ENCODE data around the gene AHSG.

Gene AHSG

GRCh38 chr3:186594591-186595113 lies 18.2 kb upstream of the AHSG start:
- no peak for DNase-seq

GRCh38 chr3:186596568-186597287 lies 16.1 kb upstream of the AHSG start:
- no peak for DNase-seq

- no peak for DNase-seq
Measured at GRCh38 chr3:186598108-186598784, 14.6 kb upstream of the AHSG start.

GRCh38 chr3:186598794-186599141 lies 14.1 kb upstream of the AHSG start:
- no peak for DNase-seq

GRCh38 chr3:186599142-186599784 lies 13.6 kb upstream of the AHSG start:
- no peak for DNase-seq

GRCh38 chr3:186599785-186600166 lies 13.1 kb upstream of the AHSG start:
- DNase-seq, result no peak

GRCh38 chr3:186600896-186601295 lies 12.0 kb upstream of the AHSG start:
- no peak for DNase-seq

GRCh38 chr3:186603159-186603558 lies 9.7 kb upstream of the AHSG start:
- DNase-seq, result no peak

GRCh38 chr3:186605078-186605477 lies 7.8 kb upstream of the AHSG start:
- DNase-seq, result no peak

GRCh38 chr3:186605561-186606545 lies 7.0 kb upstream of the AHSG start:
- no peak for DNase-seq

GRCh38 chr3:186608624-186609215 lies 4.1 kb upstream of the AHSG start:
- DNase-seq, result no peak

- DNase-seq, result no peak
Measured at GRCh38 chr3:186609247-186609868, 3.5 kb upstream of the AHSG start.

GRCh38 chr3:186612065-186612464 lies 795 bp upstream of the AHSG start:
- DNase-seq, result no peak

- no peak for DNase-seq
Measured at GRCh38 chr3:186613637-186614265, 891 bp downstream of the AHSG start.

GRCh38 chr3:186614266-186614596 lies 1.4 kb downstream of the AHSG start:
- DNase-seq, result no peak

- peak; percentile 58 to 75 for DNase-seq
Measured at GRCh38 chr3:186614597-186615483, 2.0 kb downstream of the AHSG start.

GRCh38 chr3:186616299-186616617 lies 3.4 kb downstream of the AHSG start:
- no peak for DNase-seq

GRCh38 chr3:186617036-186617946 lies 4.4 kb downstream of the AHSG start:
- peak; percentile 77 to 82 for DNase-seq

- DNase-seq, result no peak
Measured at GRCh38 chr3:186618318-186618938, 5.6 kb downstream of the AHSG start.
